T-helper 1 cell treated with Interleukin-12 subunit alpha and Interleukin-12 subunit beta and Interleukin-4 antibody, amounts not matched to agents 30 μg/mL and 1 μg/mL, for 36 hours (primary cell): ENCODE measurements around the gene PEX16.
"Not testable (repeated sequence)": the region's sequence is repeated elsewhere in the genome, so short reads cannot be mapped to it uniquely, and the experiment has no call there.

ENCODE experiments used
- H3K27ac Mint-ChIP-seq: one replicate; pipeline ENCODE4 v1.8.0; 2021; ENCODE audit warnings: mild to moderate bottlenecking, mixed read lengths
- H3K27me3 Mint-ChIP-seq: one replicate; pipeline ENCODE4 v1.8.0; 2021; ENCODE audit warnings: low read depth, mixed read lengths
- H3K36me3 Mint-ChIP-seq: one replicate; pipeline ENCODE4 v1.8.0; 2021; ENCODE audit warnings: low read depth, mixed read lengths
- H3K4me1 Mint-ChIP-seq: one replicate; pipeline ENCODE4 v1.8.0; 2021; ENCODE audit warnings: low read depth, mixed read lengths
- H3K4me3 Mint-ChIP-seq: one replicate; pipeline ENCODE4 v1.8.0; 2021; ENCODE audit warnings: mild to moderate bottlenecking, moderate library complexity, mixed read lengths
- H3K9me3 Mint-ChIP-seq: one replicate; pipeline ENCODE4 v1.8.0; 2021; ENCODE audit warnings: mixed read lengths

Gene PEX16

GRCh38 chr11:45900916-45901617 is 16.6 kb downstream of the PEX16 start:
- H3K27ac Mint-ChIP-seq = no peak overlapping the region

GRCh38 chr11:45900175-45900800 is 17.4 kb downstream of the PEX16 start:
- not testable (repeated sequence) for H3K36me3 Mint-ChIP-seq, H3K9me3 Mint-ChIP-seq, H3K4me1 Mint-ChIP-seq, H3K27ac Mint-ChIP-seq
- Mint-ChIP-seq H3K27me3 (peaks cover 39% of the 10 kb centered on the region), H3K4me3 (peak overlapping the region; percentile 39)

More at GRCh38 chr11:45900916-45901617, 16.6 kb downstream of the PEX16 start:
- Mint-ChIP-seq H3K27me3 (peaks cover 39% of the 10 kb centered on the region), H3K4me1 (peaks cover 2% of the 10 kb centered on the region), H3K4me3 (peak overlapping the region; percentile 39), H3K9me3 (no peaks in the 10 kb centered on the region), H3K36me3 (no peaks in the 10 kb centered on the region)

- Mint-ChIP-seq H3K27me3 (peaks cover 43% of the 10 kb centered on the region), H3K4me1 (peaks cover 2% of the 10 kb centered on the region), H3K4me3 (peak overlapping the region; percentile 54), H3K9me3 (no peaks in the 10 kb centered on the region), H3K36me3 (no peaks in the 10 kb centered on the region), H3K27ac (no peak overlapping the region)
Measured at GRCh38 chr11:45899448-45900174, 18.1 kb downstream of the PEX16 start.

GRCh38 chr11:45899086-45899447 is 18.6 kb downstream of the PEX16 start:
- Mint-ChIP-seq H3K4me3 (peak overlapping the region; percentile 54), H3K27me3 (peaks cover 43% of the 10 kb centered on the region), H3K4me1 (peaks cover 2% of the 10 kb centered on the region), H3K36me3 (no peaks in the 10 kb centered on the region), H3K27ac (no peak overlapping the region), H3K9me3 (no peaks in the 10 kb centered on the region)

GRCh38 chr11:45897556-45897955 is 20.1 kb downstream of the PEX16 start:
- Mint-ChIP-seq H3K9me3 (no peaks in the 10 kb centered on the region), H3K4me3 (no peak overlapping the region), H3K36me3 (no peaks in the 10 kb centered on the region), H3K4me1 (peaks cover 2% of the 10 kb centered on the region), H3K27me3 (peaks cover 43% of the 10 kb centered on the region), H3K27ac (no peak overlapping the region)

- no peak overlapping the region for H3K4me3 Mint-ChIP-seq
- H3K27me3 Mint-ChIP-seq = peaks cover 37% of the 10 kb centered on the region
- H3K4me1 Mint-ChIP-seq = peaks cover 2% of the 10 kb centered on the region
- no peaks in the 10 kb centered on the region for H3K9me3 Mint-ChIP-seq
- no peaks in the 10 kb centered on the region for H3K36me3 Mint-ChIP-seq
- H3K27ac Mint-ChIP-seq = no peak overlapping the region
Measured at GRCh38 chr11:45896422-45896984, 21.2 kb downstream of the PEX16 start.

- no peaks in the 10 kb centered on the region for H3K36me3 Mint-ChIP-seq
- H3K4me1 Mint-ChIP-seq = peaks cover 2% of the 10 kb centered on the region
- no peak overlapping the region for H3K27ac Mint-ChIP-seq
- peaks cover 29% of the 10 kb centered on the region for H3K27me3 Mint-ChIP-seq
- H3K4me3 Mint-ChIP-seq = no peak overlapping the region
- H3K9me3 Mint-ChIP-seq = no peaks in the 10 kb centered on the region
Measured at GRCh38 chr11:45895553-45896259, 22.0 kb downstream of the PEX16 start.

GRCh38 chr11:45894555-45895247 is 23.0 kb downstream of the PEX16 start:
- no peaks in the 10 kb centered on the region for H3K9me3 Mint-ChIP-seq
- peaks cover 25% of the 10 kb centered on the region for H3K27me3 Mint-ChIP-seq
- no peak overlapping the region for H3K27ac Mint-ChIP-seq
- H3K4me3 Mint-ChIP-seq = no peak overlapping the region
- no peaks in the 10 kb centered on the region for H3K36me3 Mint-ChIP-seq
- H3K4me1 Mint-ChIP-seq = no peaks in the 10 kb centered on the region

GRCh38 chr11:45892856-45893255 is 24.8 kb downstream of the PEX16 start:
- H3K4me1 Mint-ChIP-seq = no peaks in the 10 kb centered on the region
- peaks cover 13% of the 10 kb centered on the region for H3K27me3 Mint-ChIP-seq
- no peak overlapping the region for H3K4me3 Mint-ChIP-seq
- H3K9me3 Mint-ChIP-seq = no peaks in the 10 kb centered on the region
- H3K36me3 Mint-ChIP-seq = no peaks in the 10 kb centered on the region
- no peak overlapping the region for H3K27ac Mint-ChIP-seq

- Mint-ChIP-seq H3K27ac (no peak overlapping the region), H3K4me3 (no peak overlapping the region), H3K27me3 (peaks cover 11% of the 10 kb centered on the region), H3K4me1 (no peaks in the 10 kb centered on the region), H3K36me3 (no peaks in the 10 kb centered on the region), H3K9me3 (no peaks in the 10 kb centered on the region)
Measured at GRCh38 chr11:45890886-45891550, 26.7 kb downstream of the PEX16 start.

- Mint-ChIP-seq H3K9me3 (no peaks in the 10 kb centered on the region), H3K4me3 (no peak overlapping the region), H3K27ac (no peak overlapping the region), H3K36me3 (no peaks in the 10 kb centered on the region), H3K27me3 (peaks cover 10% of the 10 kb centered on the region), H3K4me1 (no peaks in the 10 kb centered on the region)
Measured at GRCh38 chr11:45889966-45890365, 27.7 kb downstream of the PEX16 start.

- H3K27ac Mint-ChIP-seq = no peak overlapping the region
- no peaks in the 10 kb centered on the region for H3K9me3 Mint-ChIP-seq
Measured at GRCh38 chr11:45889555-45889954, 28.1 kb downstream of the PEX16 start.

GRCh38 chr11:45887587-45887986 is 30.1 kb downstream of the PEX16 start:
- Mint-ChIP-seq H3K9me3 (no peaks in the 10 kb centered on the region), H3K4me1 (peaks cover 2% of the 10 kb centered on the region), H3K27ac (no peak overlapping the region), H3K4me3 (no peak overlapping the region), H3K36me3 (peaks cover 2% of the 10 kb centered on the region), H3K27me3 (peaks cover 14% of the 10 kb centered on the region)

More at GRCh38 chr11:45889555-45889954, 28.1 kb downstream of the PEX16 start:
- H3K4me3 Mint-ChIP-seq = no peak overlapping the region
- no peaks in the 10 kb centered on the region for H3K36me3 Mint-ChIP-seq
- peaks cover 12% of the 10 kb centered on the region for H3K27me3 Mint-ChIP-seq
- peaks cover under 1% of the 10 kb centered on the region for H3K4me1 Mint-ChIP-seq
